HG02763 (cell line): Measurements from ENCODE around the gene NOSIP.

ENCODE experiments used
- ATAC-seq: cut with Tn5 transposase; IDR thresholded peaks from one replicate; pipeline ENCODE4 v1.9.1; 2021; ENCODE audit warnings: mild to moderate bottlenecking, moderate library complexity; ENCODE audit not compliant: unreplicated experiment

NOSIP gene

DNA sequence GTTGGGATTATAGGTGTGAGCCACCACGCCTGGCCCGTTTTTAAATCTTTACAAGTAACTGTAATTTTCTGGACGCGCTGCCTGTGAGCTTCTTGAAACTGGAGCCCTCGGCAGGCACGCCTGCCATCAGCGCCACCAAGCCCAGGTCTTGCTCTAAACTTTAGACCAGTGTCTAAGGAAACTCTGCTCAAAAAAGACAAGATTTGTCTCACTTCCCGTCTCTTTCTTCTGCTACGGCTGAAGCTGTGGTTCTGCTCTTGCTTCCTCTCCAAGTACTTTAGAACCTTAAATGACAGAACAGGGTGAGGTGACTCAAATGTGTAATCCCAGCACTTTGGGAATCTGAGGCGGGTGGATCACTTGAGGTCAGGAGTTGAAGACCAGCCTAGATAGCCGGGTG lies 27.6 kb downstream of the NOSIP start:
- no peak for ATAC-seq

DNA sequence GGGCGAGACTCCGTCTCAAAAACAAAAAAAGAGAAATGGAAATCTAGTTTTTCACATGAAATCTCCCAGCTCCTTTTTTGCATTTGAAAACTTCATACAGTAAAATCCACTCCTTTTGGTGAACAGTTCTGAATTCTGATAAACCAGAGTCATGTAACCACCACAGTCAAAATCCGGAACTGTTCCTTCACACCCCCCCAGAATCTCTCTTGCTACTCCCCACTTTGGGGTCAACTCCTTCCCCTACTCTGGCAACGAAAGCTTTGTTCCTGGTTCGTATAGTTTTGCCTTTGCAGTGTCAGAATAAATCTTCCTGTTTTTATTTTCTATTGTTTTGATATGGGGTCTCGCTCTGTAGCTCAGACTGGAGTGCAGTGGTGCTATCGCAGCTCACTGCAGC lies 28.8 kb downstream of the NOSIP start:
- no peak for ATAC-seq

DNA sequence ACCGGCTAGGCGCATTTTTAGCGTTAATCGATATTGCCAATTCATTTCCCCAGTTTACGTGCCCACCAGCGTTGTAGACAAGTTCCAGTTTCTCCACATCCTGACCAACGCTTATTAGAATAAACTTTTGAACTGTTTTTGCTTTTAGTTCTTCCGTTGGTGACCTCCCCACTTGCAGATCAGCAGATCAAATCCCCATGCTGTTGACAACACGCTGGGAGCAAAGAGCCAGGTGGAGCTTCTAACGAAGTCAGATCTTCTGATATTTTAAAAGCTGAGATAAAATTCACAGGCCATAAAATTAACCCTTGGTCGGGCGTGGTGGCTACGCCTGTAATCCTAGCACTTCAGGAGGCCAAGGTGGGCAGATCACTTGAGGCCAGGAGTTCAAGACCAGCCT lies 31.3 kb downstream of the NOSIP start:
- no peak for ATAC-seq

DNA sequence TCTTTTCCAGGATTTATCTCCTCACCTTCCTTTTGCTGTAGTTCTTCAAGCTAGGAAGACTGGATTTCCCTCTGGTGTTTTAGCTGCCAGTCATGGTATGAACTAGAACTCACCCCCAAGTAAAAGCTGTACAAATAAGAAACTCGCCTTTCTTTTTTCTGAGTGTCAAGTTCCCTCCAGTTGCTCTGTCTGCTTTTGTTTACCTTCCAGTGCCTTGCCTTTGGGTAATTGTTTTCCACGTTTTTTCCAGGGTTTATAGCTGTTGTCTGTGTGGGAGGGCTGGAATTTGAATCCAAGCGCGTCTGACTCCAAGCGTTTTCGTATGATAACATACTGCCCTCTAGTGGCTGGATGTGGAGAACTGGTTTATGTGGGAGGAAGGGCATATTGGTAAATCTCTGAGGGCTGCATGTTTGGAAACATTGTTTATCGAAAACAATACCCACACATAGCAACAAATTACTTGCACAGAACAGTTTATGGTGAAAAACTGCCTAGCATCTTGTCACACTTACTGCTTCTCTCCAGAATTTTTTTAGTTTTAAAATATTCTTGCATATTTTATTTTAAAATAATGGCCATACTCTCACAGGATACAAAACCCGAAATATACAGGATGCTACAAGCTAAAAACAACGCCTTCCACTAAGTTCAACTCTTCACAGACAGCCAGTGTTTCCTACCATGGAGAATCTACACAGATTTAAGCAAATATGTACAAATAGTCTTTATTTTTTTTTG lies 33.4 kb downstream of the NOSIP start:
- no peak for ATAC-seq

DNA sequence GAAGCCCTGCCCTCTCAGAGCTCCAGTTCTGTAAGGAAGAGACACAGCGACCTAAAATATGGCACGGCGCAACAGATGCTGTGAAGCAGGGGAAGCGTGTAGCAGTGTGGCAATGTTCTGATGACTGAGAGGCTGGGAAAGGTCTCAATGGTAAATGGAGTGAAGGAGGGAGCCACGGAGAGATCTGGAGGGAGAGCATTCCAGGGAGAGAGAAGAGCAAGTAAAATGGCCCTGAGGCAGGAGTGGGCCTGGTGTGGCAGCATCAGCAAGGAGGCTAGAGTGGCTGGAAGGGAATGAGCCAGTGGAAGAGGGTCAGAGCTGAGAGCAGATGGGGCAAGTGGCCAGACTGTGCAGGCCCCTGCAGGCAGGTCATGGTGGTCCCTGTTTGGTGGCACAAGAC lies 36.2 kb downstream of the NOSIP start:
- no peak for ATAC-seq

DNA sequence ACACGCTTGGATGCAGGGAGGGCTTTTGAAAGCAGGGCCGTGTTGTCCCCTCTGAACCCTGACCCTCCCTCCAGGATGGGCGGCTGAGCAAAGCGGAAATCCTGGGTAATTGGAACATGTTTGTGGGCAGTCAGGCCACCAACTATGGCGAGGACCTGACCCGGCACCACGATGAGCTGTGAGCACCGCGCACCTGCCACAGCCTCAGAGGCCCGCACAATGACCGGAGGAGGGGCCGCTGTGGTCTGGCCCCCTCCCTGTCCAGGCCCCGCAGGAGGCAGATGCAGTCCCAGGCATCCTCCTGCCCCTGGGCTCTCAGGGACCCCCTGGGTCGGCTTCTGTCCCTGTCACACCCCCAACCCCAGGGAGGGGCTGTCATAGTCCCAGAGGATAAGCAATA lies 37.3 kb downstream of the NOSIP start:
- no peak for ATAC-seq

DNA sequence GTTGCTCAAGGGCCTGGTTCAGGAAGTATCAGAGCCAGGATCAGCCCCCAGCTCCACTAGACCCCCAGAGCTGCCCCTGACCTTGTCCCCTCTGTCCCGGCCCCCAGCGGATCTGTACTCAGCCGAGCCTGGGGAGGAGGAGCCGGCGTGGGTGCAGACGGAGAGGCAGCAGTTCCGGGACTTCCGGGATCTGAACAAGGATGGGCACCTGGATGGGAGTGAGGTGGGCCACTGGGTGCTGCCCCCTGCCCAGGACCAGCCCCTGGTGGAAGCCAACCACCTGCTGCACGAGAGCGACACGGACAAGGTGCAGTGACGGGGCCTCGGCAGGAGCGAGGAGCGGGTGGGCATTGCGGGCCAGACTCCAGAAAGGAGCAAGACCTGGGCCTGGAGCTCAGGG lies 37.9 kb downstream of the NOSIP start:
- ATAC-seq = no peak

DNA sequence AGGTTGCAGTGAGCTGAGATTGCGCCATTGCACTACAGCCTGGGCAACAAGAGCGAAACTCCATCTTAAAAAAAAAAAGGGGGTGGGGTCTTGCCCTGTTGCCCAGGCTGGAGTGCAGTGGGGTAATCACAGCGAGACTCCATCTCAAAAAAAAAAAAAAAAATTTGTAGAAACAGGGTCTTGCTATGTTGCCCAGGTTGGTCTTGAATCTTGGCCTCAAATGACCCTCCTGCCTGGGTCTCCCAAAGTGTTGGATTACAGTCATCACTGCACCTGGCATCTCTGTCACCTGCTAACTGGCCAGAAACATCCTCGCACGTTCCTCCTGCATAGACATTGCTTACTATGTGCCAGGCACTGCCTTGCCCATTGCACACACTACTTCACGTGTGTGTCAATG lies 38.4 kb downstream of the NOSIP start:
- ATAC-seq = no peak

DNA sequence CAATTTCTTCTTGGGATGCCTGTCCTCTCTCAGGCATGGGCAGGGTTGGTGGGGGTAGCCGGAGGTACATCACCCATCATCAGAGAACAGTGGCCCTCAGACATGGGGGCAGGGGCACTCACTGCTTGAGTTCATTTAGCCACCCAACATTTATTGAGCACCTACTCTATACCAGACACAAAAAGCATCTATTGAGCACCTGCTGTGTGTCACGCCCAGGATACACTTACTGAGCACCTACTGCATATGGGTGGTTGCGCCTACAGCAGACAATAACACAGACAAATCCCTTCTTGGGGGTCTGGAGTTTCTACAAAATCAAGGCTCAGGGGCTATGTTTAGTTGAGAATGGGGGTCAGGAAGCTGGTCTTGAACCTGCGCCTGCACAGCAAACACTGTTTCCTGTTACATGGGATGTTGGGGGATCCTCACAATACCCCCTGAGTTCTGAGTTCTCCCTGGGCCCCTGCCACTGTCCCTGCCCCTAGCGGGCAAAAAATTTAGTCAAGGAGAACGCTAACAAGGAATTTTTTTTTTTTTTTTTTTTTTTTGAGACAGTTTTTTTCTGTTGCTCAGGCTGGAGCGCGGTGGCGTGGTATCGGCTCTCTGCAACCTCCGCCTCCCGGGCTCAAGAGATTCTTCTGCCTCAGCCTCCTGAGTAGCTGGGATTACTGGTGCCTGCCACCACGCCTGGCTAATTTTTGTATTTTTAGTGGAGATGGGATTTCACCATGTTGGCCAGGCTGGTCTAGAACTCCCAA lies 41.0 kb downstream of the NOSIP start:
- no peak for ATAC-seq

DNA sequence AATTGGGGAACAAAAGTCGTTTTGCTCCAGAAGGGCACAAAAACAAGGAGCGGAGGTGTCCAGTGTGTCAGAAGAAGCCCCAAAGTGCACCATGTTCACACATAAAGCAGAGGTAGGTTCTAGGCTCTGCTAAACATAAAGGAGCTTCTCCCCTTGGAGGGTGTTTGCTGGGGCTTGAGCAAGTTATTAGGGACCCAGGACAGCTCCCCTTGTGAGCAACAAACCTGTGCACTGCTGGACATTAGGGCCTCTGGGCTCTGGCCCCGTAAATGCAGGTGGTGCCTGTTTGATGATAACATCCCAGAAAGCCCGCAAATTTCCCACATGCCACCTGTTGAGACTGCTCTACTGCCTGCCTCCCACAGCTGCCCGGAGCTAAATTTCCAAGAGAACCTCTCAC lies 41.7 kb downstream of the NOSIP start:
- ATAC-seq = no peak

DNA sequence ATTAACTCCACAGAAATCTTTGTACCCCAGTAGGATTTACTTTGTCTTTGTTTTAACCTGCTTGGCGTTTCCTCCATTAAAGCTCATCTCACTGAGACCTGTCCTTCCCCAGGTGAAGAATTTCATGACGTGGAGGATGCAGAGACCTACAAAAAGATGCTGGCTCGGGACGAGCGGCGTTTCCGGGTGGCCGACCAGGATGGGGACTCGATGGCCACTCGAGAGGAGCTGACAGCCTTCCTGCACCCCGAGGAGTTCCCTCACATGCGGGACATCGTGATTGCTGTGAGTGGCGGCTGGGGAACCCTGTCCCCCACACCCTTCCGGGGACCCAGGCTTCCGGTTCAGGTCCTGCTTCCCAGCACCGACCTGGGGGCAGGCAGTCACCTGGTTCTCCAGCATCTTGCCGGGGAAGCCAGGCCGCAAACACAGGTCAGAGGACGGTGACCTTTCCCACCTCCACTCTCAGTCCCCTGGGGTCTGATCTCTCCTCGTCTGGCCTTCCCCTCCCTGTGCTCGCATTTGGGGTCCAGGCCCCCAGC lies 43.4 kb downstream of the NOSIP start:
- ATAC-seq = no peak

DNA sequence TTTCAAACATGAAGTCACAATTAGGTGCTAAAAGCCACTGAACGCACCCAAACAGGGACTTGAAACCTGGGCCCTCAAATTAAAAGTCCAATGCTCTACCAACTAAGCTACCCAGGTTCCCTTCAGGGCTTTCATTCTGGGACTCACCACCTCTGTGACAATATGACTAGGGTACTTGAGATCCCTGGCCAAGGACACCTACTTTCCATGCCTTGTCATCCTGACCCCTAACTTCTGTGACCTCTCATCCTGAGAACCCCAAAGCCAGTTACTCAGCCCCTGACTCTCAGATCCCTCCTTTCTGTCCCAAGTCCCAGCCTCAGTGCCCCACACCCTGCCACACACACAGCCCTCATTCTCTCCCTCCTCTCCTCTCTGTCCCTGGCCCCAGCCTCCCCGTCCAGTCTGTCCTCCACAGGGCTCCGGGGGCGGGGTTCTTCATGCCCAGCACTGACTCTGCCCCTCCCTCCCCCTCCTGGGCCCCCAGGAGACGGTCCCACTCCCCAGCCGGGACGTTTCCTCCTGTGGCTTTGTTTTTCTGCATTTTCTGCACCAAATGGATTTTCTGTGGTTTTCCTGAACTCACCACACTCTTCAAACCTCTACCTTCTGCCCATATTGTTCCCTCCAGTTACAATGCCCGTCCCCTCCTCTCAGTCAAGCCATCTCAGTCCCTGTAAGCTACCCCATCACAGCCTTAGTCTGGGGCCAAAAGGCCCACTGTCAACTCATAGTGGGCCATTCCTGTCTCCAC lies 45.5 kb downstream of the NOSIP start:
- no peak for ATAC-seq

DNA sequence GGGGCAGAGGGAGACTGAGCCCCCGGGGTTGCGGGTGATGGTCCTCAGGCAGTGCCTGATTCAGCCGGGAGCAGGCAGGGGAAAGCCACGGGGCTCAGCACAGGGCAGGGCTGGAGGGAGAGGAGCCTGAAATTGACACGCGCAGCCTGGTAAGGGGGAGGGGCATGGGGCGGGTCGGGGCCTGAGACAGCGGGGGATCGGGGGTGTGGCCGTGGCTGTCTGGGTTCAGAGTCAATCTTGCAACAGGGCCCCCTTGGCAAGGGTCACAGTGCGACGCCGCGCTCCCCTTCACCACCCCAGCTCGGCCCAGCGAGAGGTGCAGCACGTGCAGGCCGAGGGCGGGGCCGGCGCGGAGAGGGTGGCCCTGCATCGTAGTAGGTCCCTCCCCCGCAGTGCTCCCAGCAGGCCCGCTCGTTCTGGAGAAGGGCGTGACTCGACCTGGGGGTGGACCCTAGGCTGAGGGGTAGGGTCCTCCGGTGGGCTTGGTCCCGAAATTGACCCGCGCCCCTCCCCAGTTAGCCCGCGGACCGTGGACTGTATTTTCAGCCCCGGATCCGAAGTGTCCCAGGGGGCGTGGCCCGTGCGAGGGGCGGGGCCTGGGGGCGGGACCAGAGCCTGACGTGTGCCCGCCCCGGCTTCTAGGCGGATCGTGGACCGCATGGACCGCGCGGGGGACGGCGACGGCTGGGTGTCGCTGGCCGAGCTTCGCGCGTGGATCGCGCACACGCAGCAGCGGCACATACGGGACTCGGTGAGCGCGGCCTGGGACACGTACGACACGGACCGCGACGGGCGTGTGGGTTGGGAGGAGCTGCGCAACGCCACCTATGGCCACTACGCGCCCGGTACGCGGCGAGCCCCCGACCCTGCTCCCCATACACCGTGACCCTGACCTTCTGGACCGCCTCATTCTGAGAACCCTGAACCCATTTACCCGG lies 46.5 kb downstream of the NOSIP start:
- peak; percentile 69 for ATAC-seq

DNA sequence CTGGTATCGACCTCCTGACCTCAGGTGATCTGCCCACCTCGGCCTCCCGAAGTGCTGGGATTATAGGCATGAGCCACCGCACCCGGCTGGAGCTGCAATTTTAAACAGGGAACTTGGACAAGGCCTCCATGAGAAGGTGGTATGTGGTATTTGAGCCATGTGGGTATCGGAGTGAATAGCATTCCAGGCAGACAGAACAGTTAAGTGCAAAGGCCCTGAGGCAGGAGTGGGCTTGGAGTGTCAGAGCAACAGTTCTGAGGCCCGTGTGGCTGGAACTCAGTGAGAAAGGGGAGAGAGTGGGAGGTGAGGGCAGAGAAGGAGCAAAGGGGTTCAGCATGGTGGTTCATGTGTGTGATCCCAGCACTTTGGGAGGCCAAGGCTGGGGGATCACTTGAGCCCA lies 49.6 kb downstream of the NOSIP start:
- ATAC-seq = no peak

DNA sequence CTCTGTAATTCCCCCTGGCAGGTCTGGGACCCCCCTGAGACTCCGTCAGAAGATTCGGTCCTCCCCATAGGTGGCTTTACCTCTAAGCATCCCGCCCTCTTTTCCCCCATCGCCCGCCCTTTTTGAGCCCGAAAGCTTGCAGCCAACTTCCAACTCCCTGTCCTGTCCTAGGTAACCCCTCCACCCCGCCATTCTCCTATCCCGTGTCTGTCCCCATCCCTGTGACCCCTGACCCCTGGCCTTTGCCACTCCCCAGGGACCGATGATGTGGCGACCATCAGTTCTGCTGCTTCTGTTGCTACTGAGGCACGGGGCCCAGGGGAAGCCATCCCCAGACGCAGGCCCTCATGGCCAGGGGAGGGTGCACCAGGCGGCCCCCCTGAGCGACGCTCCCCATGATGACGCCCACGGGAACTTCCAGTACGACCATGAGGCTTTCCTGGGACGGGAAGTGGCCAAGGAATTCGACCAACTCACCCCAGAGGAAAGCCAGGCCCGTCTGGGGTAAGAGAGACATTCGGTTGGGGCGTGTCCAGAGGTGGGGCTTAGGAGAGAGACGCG lies 52.1 kb downstream of the NOSIP start:
- ATAC-seq = no peak

DNA sequence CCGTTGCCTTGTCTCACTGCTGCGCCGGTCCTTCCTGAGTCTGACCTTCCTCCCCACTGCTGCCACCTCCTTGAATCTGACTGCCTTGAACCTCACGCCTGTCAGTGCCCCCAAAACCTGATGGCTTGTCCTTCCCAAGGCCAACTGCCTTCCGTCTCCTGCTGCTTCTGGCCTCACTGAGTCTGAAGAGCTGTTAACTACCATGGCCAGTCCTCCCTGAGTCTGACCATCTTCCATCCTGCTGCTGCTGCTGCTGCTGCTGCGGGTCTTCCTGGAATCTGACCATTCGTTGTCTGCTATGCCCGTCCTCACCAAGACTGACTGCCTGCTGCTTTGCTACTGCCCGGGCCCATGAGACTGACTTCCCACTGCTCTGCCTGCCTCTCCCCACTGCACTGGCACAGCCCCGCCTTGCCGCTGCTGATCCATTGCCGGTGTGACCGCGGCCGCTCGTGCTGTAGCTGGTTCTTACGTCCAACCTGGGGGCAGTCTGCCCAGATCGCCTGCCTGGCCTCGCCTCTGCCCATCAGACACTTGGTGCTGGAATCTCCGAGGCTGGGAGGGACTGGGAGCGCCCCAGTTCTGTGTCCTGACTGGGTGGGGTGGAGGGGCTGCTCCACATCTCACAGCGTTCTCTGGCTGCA lies 55.4 kb downstream of the NOSIP start:
- no peak for ATAC-seq

DNA sequence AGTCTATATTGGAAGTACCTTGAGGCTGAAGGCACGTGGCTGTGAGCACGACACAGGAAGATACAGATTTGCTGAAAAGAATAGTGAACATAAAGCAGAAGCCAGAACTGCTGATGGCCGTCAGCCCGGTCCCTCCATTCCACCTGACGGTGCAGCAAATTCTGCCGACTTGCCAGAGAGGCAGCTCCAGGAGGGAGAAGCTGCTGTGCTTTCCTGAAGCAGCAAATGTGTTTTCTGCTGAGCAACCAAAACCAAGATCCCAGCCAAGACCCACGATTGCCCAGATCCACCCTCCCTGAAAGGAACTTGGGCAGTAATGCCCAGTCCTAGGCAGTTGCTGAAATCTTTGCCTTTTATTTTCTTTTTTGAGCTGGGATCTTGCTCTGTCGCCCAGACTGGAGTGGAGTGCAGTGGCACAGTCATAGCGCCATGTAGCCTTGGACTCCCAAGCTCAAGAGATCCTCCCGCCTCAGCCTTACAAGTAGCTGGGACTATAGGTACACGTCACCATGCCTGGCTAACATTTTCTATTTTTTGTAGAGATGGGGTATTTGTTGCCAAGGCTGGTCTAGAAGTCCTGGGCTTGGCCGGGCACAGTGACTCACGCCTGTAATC lies 59.5 kb downstream of the NOSIP start:
- no peak for ATAC-seq

DNA sequence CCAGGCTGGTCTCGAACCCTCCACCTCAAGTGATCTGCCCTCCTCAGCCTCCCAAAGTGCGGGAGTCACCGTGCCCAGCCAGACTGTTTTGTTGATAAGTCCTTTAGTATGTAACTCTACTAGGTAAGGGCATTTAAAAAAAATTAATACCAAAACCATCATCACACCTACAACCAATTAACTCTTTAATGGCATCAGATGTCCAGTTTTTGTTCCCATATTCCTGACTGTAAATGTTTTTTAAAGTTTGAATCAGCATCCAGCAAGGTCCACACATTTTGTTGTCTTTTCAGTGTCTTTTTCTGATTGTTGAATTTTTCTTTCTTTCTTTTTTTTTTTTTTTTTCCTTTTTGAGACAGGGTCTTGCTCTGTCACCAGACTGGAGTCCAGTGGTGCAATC lies 62.3 kb downstream of the NOSIP start:
- ATAC-seq = no peak

DNA sequence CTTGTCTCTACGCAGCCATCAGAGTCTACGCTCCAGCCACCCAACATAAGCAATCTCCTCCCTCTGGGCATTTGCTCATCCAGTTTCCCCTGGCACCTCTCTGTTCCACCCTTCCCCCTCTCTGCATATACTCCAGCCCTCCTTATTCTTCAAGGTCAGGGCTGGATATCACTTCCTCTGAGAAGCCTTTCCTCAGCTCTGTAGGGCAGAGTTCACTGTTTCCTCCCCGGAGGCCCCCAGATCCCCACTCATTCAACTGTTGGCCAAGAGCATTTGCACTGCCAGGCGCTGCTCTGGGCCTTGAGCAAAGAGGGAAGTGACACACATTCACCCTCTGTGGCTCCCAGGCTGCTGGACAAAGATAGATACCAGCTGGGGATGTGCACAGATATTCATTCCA lies 64.6 kb downstream of the NOSIP start:
- no peak for ATAC-seq
